ENCODE data around the gene FAM124A. TPM values are rescaled to one million over a fixed set of nuclear protein-coding genes. Genes with fewer than 3 reads are reported as not detected.

Gene FAM124A
- total RNA-seq, 1 donor from 2014 or later = 3.7 TPM

DNA sequence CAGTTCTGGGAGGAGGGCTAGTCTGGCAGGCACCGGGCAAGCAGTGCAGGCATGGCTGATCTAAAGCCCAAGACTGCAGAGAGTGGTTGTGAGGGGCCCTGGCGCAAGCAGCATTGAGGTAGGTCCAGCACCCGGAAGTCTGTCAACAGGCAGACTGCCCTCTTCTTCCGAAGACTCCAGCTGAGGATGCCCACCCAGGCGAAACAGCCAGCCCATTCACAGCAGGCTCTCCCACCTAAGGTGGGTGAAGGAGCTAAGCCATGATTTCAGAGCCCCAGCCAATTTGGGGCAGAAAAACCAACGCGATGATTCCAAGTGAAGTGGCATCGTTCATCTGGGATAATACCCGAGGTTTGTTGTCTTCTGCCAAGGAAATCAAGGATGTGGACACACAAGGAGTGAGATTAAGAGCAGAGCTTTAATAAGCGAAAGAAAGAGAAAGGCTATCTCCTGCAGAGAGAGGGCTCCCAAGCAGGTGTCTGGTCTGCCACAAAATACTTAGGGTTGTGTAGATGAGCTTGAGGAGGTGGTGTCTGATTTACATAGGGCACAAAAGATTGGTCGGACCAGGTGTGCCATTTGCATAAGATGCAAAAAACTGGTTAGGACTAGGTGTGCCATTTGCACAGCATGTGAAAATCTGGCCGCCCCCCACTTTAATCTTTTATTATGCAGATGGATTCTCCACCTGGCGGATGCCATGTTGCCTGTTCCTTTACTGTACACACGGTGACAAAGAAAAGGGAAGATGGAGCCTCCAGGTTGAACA lies 22.6 kb downstream of the FAM124A start:
- no peaks in the 10 kb centered on the region for H3K9me3 Mint-ChIP-seq
- H3K27ac Mint-ChIP-seq (ENCODE audit: unreplicated experiment) = no peak overlapping the region
- peaks cover 2% of the 10 kb centered on the region for H3K27me3 Mint-ChIP-seq (ENCODE audit: low read depth)
- peaks cover 37% of the 10 kb centered on the region for H3K4me1 Mint-ChIP-seq
- DNase-seq (ENCODE audit: low read depth, low spot score) = no peak
- no peak overlapping the region for H3K4me3 Mint-ChIP-seq
- TF ChIP-seq CTCF (conservative IDR thresholded peaks at IDR 0.05) = no peak
- peaks cover 5% of the 10 kb centered on the region for H3K36me3 Mint-ChIP-seq (ENCODE audit: low read depth)

GRCh38 chr13:51245583-51245982 lies 23.4 kb downstream of the FAM124A start:
- Mint-ChIP-seq H3K9me3 (no peaks in the 10 kb centered on the region), H3K36me3 (ENCODE audit: low read depth) (peaks cover 5% of the 10 kb centered on the region), H3K4me1 (peaks cover 37% of the 10 kb centered on the region), H3K4me3 (no peak overlapping the region), H3K27me3 (ENCODE audit: low read depth) (peaks cover 2% of the 10 kb centered on the region), H3K27ac (ENCODE audit: unreplicated experiment) (no peak overlapping the region)
- DNase-seq (ENCODE audit: low read depth, low spot score) = no peak
- TF ChIP-seq CTCF (conservative IDR thresholded peaks at IDR 0.05) = no peak

- H3K36me3 Mint-ChIP-seq (ENCODE audit: low read depth) = peaks cover 2% of the 10 kb centered on the region
- peaks cover 2% of the 10 kb centered on the region for H3K27me3 Mint-ChIP-seq (ENCODE audit: low read depth)
- peaks cover 37% of the 10 kb centered on the region for H3K4me1 Mint-ChIP-seq
- H3K4me3 Mint-ChIP-seq = no peak overlapping the region
- DNase-seq (ENCODE audit: low read depth, low spot score) = no peak
- H3K9me3 Mint-ChIP-seq = no peaks in the 10 kb centered on the region
- TF ChIP-seq CTCF (conservative IDR thresholded peaks at IDR 0.05) = no peak
- H3K27ac Mint-ChIP-seq (ENCODE audit: unreplicated experiment) = no peak overlapping the region
These were observed 23.8 kb downstream of the FAM124A start for GRCh38 chr13:51246025-51246417.

GRCh38 chr13:51246418-51247277 lies 24.4 kb downstream of the FAM124A start:
- Mint-ChIP-seq H3K4me1 (peaks cover 36% of the 10 kb centered on the region), H3K9me3 (no peaks in the 10 kb centered on the region), H3K4me3 (no peak overlapping the region), H3K27ac (ENCODE audit: unreplicated experiment) (no peak overlapping the region), H3K36me3 (ENCODE audit: low read depth) (no peaks in the 10 kb centered on the region), H3K27me3 (ENCODE audit: low read depth) (no peaks in the 10 kb centered on the region)
- no peak for TF ChIP-seq CTCF (conservative IDR thresholded peaks at IDR 0.05)
- no peak for DNase-seq (ENCODE audit: low read depth, low spot score)

GRCh38 chr13:51249255-51249654 lies 27.1 kb downstream of the FAM124A start:
- H3K4me1 Mint-ChIP-seq = peaks cover 10% of the 10 kb centered on the region
- H3K9me3 Mint-ChIP-seq = no peaks in the 10 kb centered on the region
- no peak for TF ChIP-seq CTCF (conservative IDR thresholded peaks at IDR 0.05)
- H3K27me3 Mint-ChIP-seq (ENCODE audit: low read depth) = no peaks in the 10 kb centered on the region
- no peaks in the 10 kb centered on the region for H3K36me3 Mint-ChIP-seq (ENCODE audit: low read depth)
- no peak for DNase-seq (ENCODE audit: low read depth, low spot score)
- H3K27ac Mint-ChIP-seq (ENCODE audit: unreplicated experiment) = no peak overlapping the region
- no peak overlapping the region for H3K4me3 Mint-ChIP-seq
